Measurements from ENCODE around the gene EIF4G3. TPM values are rescaled to one million over a fixed set of nuclear protein-coding genes. Genes with fewer than 3 reads are reported as not detected.
A peak's percentile ranks its signal among the peaks of the same experiment; 100 is the strongest.

EIF4G3 gene
- total and polyA plus RNA-seq, 9 of the 15 experiments (the other 6 are each of a cell fraction or from before 2014, with no cell fraction given), result 6.7 to 40.5 (median 32.1) TPM

DNA sequence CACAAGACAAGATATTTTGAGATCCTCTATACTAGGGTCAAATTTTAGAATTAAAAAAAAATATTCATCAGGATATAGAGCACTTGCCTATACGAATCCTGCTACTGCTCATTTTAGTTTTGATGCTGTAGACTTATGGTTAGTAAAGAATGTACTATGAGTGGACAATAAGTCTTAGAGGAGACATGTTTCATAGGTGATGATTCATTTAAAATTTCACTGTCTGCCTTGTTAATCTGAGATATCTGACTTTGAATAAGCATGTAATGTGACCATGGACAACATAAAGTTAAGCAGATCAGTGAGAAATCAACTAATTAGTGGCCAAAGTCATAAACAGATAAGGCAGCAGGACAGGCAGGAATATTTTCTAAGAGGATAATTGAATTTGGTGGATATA, 282.8 kb downstream of the EIF4G3 start:
- ChIA-PET POLR2A (no interaction called here), CTCF (ENCODE audit: low intra/inter-chr PET ratio) (no interaction called here)
- H3K4me2 ChIP-seq (ENCODE audit: insufficient read depth, low read length), result no peak overlapping the region
- FAIRE-seq (peak; percentile 63), ATAC-seq (no peak), DNase-seq (ENCODE audit: extremely low read depth in 1 of 4, low spot score in 3 of 4) (no peak)
- no peaks in the 10 kb centered on the region for H3K4me1 ChIP-seq (replicated peaks in 1 of 2; ENCODE audit: control insufficient read depth in 2 of 2, insufficient read depth in 2 of 2, low read length in 2 of 2)
- TF ChIP-seq BRCA1 (IDR thresholded peaks at IDR 0.05) (no peak), BRCA1 (CRISPR knock-in tag; IDR thresholded peaks at IDR 0.05) (no peak)
- TF ChIP-seq, protein P1, sequence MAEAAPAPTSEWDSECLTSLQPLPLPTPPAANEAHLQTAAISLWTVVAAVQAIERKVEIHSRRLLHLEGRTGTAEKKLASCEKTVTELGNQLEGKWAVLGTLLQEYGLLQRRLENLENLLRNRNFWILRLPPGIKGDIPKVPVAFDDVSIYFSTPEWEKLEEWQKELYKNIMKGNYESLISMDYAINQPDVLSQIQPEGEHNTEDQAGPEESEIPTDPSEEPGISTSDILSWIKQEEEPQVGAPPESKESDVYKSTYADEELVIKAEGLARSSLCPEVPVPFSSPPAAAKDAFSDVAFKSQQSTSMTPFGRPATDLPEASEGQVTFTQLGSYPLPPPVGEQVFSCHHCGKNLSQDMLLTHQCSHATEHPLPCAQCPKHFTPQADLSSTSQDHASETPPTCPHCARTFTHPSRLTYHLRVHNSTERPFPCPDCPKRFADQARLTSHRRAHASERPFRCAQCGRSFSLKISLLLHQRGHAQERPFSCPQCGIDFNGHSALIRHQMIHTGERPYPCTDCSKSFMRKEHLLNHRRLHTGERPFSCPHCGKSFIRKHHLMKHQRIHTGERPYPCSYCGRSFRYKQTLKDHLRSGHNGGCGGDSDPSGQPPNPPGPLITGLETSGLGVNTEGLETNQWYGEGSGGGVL (CRISPR knock-in tag; IDR thresholded peaks at IDR 0.05), result no peak
- H3K9me3 ChIP-seq (replicated peaks; ENCODE audit: control insufficient read depth, insufficient read depth, low read depth, low read length), result no peaks in the 10 kb centered on the region
- in situ Hi-C loops (cut with MboI), result no loop called here
- peaks cover 29% of the 10 kb centered on the region; the same call in 1 of the 3 replicates for H3K36me3 ChIP-seq (ENCODE audit: control insufficient read depth, insufficient read depth, low read length)
- WGBS (ENCODE audit: insufficient coverage, low coverage, missing lambda C conversion rate), result 58% methylated on average over 1 of the region's 1 CpG
- intact Hi-C loops (cut with micrococcal nuclease), result loop anchor here (10.0 kb wide), 1 partner anchor 199 kb away; no protein-coding TSS in a partner anchor
- H4K20me1 ChIP-seq (replicated peaks; ENCODE audit: control insufficient read depth, insufficient read depth, low read length), result no peaks in the 10 kb centered on the region
- H3K4me3 ChIP-seq, result no peak overlapping the region
- H3K9me1 ChIP-seq (ENCODE audit: control insufficient read depth, insufficient read depth, low read length), result no peaks in the 10 kb centered on the region
- no peak overlapping the region for H2AFZ ChIP-seq (ENCODE audit: low read depth, low read length)
- H3K27ac ChIP-seq (ENCODE audit: extremely low read depth, low read depth, low read length), result no peak overlapping the region
- no peaks in the 10 kb centered on the region for H3K27me3 ChIP-seq (ENCODE audit: control insufficient read depth in 2 of 2, insufficient read depth in 2 of 2, low read length in 2 of 2)
- BruUV-seq (replicated peaks), result no TSS peak
- H3K9ac ChIP-seq (ENCODE audit: insufficient read depth in 1 of 2, low read depth in 2 of 2, low read length in 2 of 2), result no peak overlapping the region
- no peaks in the 10 kb centered on the region for H3K79me2 ChIP-seq (ENCODE audit: control insufficient read depth, insufficient read depth, low read length)

DNA sequence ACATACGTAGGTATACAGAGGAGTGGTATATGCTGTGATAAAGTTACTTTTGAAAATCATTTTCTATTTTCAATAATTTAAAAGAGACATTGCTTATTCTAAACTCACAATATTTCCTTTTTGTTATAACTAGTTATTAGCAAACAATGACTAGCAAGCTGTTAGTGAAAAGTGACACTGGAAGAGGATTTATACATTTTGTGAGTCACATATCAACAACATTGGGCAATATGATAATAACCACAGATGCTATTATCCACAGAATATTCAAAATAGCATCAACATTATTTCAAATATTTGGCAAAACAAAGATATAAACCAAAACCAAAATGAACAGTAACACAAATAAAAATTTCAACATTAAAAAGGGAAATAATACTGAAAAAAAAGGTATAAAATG, 285.6 kb downstream of the EIF4G3 start:
- H3K36me3 ChIP-seq (ENCODE audit: control insufficient read depth, insufficient read depth, low read length), result peaks cover 29% of the 10 kb centered on the region; the same call in 1 of the 3 replicates
- no peak overlapping the region for H3K9ac ChIP-seq (ENCODE audit: insufficient read depth in 1 of 2, low read depth in 2 of 2, low read length in 2 of 2)
- H3K27ac ChIP-seq (ENCODE audit: extremely low read depth, low read depth, low read length), result no peak overlapping the region
- H3K4me1 ChIP-seq (replicated peaks in 1 of 2; ENCODE audit: control insufficient read depth in 2 of 2, insufficient read depth in 2 of 2, low read length in 2 of 2), result no peaks in the 10 kb centered on the region
- intact Hi-C loops (cut with micrococcal nuclease), result loop anchor here (10.0 kb wide), 1 partner anchor 196 kb away; no protein-coding TSS in a partner anchor
- ChIA-PET POLR2A (interaction anchor here (0.6 to 1.1 kb wide), 2 partner anchors 61 to 176 kb away, joined by 3 to 4 read pairs; no protein-coding TSS in a partner anchor), CTCF (ENCODE audit: low intra/inter-chr PET ratio) (no interaction called here)
- no peaks in the 10 kb centered on the region for H4K20me1 ChIP-seq (replicated peaks; ENCODE audit: control insufficient read depth, insufficient read depth, low read length)
- no peaks in the 10 kb centered on the region for H3K9me3 ChIP-seq (replicated peaks; ENCODE audit: control insufficient read depth, insufficient read depth, low read depth, low read length)
- DNase-seq (ENCODE audit: extremely low read depth in 1 of 4, low spot score in 3 of 4), result no peak
- H3K4me3 ChIP-seq, result no peak overlapping the region
- no peak overlapping the region for H3K4me2 ChIP-seq (ENCODE audit: insufficient read depth, low read length)
- H3K27me3 ChIP-seq (ENCODE audit: control insufficient read depth in 2 of 2, insufficient read depth in 2 of 2, low read length in 2 of 2), result no peaks in the 10 kb centered on the region
- in situ Hi-C loops (cut with MboI), result no loop called here
- no peaks in the 10 kb centered on the region for H3K9me1 ChIP-seq (ENCODE audit: control insufficient read depth, insufficient read depth, low read length)
- no peak for FAIRE-seq
- 95% methylated on average over 1 of the region's 1 CpG for WGBS (ENCODE audit: insufficient coverage, low coverage, missing lambda C conversion rate)
- no peak overlapping the region for H2AFZ ChIP-seq (ENCODE audit: low read depth, low read length)
- BruUV-seq (replicated peaks), result no TSS peak
- H3K79me2 ChIP-seq (ENCODE audit: control insufficient read depth, insufficient read depth, low read length), result no peaks in the 10 kb centered on the region
- no peak for ATAC-seq
- TF ChIP-seq ZC3H4 (CRISPR knock-in tag; IDR thresholded peaks at IDR 0.05; ENCODE audit: borderline replicate concordance) (no peak), ZNF24 (IDR thresholded peaks at IDR 0.05) (no peak), HNRNPUL1 (IDR thresholded peaks at IDR 0.05; ENCODE audit: low read length) (no peak), ZNF699 (CRISPR knock-in tag; IDR thresholded peaks at IDR 0.05; ENCODE audit: insufficient replicate concordance) (no peak), ASH1L (IDR thresholded peaks at IDR 0.05; ENCODE audit: borderline replicate concordance, low read depth, partially characterized antibody) (no peak), SRSF7 (optimal IDR thresholded peaks at IDR 0.05; ENCODE audit: low read depth, low read length) (no peak), KAT2B (IDR thresholded peaks at IDR 0.05; ENCODE audit: low read depth, low read length) (no peak)
- TF ChIP-seq, protein P2, sequence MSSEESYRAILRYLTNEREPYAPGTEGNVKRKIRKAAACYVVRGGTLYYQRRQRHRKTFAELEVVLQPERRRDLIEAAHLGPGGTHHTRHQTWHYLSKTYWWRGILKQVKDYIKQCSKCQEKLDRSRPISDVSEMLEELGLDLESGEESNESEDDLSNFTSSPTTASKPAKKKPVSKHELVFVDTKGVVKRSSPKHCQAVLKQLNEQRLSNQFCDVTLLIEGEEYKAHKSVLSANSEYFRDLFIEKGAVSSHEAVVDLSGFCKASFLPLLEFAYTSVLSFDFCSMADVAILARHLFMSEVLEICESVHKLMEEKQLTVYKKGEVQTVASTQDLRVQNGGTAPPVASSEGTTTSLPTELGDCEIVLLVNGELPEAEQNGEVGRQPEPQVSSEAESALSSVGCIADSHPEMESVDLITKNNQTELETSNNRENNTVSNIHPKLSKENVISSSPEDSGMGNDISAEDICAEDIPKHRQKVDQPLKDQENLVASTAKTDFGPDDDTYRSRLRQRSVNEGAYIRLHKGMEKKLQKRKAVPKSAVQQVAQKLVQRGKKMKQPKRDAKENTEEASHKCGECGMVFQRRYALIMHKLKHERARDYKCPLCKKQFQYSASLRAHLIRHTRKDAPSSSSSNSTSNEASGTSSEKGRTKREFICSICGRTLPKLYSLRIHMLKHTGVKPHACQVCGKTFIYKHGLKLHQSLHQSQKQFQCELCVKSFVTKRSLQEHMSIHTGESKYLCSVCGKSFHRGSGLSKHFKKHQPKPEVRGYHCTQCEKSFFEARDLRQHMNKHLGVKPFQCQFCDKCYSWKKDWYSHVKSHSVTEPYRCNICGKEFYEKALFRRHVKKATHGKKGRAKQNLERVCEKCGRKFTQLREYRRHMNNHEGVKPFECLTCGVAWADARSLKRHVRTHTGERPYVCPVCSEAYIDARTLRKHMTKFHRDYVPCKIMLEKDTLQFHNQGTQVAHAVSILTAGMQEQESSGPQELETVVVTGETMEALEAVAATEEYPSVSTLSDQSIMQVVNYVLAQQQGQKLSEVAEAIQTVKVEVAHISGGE (CRISPR knock-in tag; IDR thresholded peaks at IDR 0.05), result no peak

Measured in K562 (cell line).